HL-60/S4 treated with phorbol 12-myristate 13-acetate at 8.2 ng/mL for 4 days and 3 days (cell line): Measurements from ENCODE around the gene MEGF10.

Experiments
- in situ Hi-C: fragments of 300-500 bp; cut with MboI; formaldehyde crosslinking; loops from 2 replicates; pipeline ENCODE4 v1.15.0; 2022; ENCODE audit warnings: low sequenced_read_pairs

MEGF10 gene

DNA sequence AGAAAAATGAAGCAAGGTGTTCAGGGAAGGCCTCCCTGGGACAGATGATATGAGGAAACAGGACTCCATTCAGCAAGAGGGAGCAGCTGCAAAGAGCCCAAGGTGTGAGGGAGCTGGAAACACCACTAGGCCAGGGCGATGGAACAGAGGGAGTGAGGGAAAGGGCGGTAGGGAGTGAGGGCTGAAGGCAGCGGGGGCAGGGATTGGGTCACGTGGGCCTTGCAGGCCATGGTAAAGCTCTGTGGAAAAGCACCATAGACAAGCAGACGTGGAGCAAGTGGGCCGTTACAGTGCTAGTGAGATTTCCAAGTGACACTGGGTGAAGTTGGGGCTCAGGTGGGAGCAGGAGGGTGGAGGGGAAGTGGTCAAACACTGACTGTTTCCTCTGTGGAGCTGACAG is 216.0 kb downstream of the MEGF10 start:
- in situ Hi-C loops = no loop called here

DNA sequence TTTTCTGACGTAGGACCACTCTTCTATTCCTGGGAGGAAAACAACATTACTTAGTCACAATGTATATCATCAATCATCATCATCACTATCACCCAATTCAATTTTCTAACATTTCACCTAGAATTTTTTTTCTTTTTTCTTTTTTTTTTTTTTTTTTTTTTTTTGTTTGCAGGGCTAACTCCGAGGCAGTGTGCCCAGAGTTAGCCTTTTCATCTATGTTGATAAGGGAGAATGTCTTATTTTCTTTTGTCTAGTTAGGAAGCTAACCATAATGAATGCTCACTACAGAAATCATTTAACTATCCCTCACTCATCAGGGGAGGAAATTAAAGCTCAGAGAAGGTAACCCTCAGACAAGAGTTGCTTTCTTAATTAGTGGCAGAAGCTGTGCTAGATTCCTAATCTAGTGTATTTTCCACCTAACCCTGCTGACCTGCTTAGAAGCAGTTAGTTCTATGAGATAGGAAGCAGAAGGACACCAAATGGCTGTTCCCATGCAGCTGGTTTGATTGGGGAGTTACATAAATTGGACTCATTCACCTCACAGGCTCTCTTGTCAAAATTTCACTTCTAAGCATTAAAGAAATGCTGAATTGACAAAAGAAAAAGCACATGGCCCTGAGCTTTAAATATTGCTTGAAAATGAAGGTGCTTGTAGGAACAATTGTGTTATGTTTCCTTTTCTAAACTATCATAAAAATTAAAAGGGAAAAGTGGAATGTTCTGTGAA is 218.2 kb downstream of the MEGF10 start:
- in situ Hi-C loops = no loop called here
